Measurements from ENCODE around the gene AMDHD2. TPM values are rescaled to one million over a fixed set of nuclear protein-coding genes. Genes with fewer than 3 reads are reported as not detected.

AMDHD2 gene
- total and polyA plus RNA-seq, 2 of the 13 experiments (the other 11 are each of a cell fraction or from before 2014, with no cell fraction given): 33.5 to 39.1 TPM

DNA sequence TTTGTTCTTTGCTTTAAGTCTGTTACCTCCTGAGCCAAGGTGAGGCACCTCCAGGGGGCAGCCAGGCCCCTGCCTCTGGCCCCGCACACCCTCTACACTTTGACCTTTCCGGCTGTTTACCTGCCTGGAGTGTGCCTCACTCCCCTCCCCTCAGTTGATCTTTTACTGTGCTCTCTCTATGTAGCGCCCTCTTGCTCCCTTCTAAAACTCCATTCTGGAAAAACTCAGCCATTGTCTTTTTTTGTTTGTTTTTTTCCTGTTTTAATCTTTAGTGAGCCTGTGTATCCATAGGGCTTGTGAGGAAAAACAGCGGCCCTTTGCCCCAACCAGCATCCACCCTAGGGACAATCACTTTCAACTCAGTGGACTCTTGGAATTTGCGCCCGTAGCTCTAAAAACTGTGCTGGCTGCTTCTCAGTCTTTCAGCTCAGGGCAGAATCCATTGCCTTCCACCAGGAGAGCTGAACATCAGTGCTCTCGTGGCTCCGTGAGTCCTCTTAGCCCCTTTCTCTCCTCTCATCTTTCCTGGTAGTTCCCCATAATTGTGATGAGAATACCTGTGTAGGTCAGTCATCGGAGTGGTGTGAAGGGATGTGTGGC is 4.3 kb downstream of the AMDHD2 start (continued):
- TF ChIP-seq MLXIP (CRISPR knock-in tag; IDR thresholded peaks at IDR 0.05; ENCODE audit: borderline replicate concordance) (0 out of 2 replicates have a peak, but pooled peaks have one; percentile 4), ZNF431 (CRISPR knock-in tag; IDR thresholded peaks at IDR 0.05; ENCODE audit: borderline replicate concordance, low read depth) (peak; percentile 54; the same call in 1 of the 2 replicates), EP300 (IDR thresholded peaks at IDR 0.05; ENCODE audit: low read depth in 2 of 2, low read length in 2 of 2) (peak in 1 of 2 experiments; percentile 81; a peak in 2 of 4 replicates), EP300 (CRISPR knock-in tag; IDR thresholded peaks at IDR 0.05; ENCODE audit: borderline replicate concordance) (peak; percentile 77), KLF11 (CRISPR knock-in tag; IDR thresholded peaks at IDR 0.05) (no peak), RBM22 (optimal IDR thresholded peaks at IDR 0.05; ENCODE audit: low read length) (no peak), ZMAT3 (CRISPR knock-in tag; conservative IDR thresholded peaks at IDR 0.05) (peak; percentile 50; the same call in 1 of the 2 replicates), NFYB (CRISPR knock-in tag; IDR thresholded peaks at IDR 0.05) (no peak), IKZF5 (CRISPR knock-in tag; IDR thresholded peaks at IDR 0.05) (peak; percentile 76; the same call in 1 of the 2 replicates), ZNF816 (CRISPR knock-in tag; IDR thresholded peaks at IDR 0.05; ENCODE audit: borderline replicate concordance) (0 out of 2 replicates have a peak, but pooled peaks have one; percentile 25), SAP130 (CRISPR knock-in tag; IDR thresholded peaks at IDR 0.05; ENCODE audit: low read depth) (peak; percentile 93), SOX5 (CRISPR knock-in tag; IDR thresholded peaks at IDR 0.05; ENCODE audit: borderline replicate concordance) (peak; percentile 99), TOPORS (CRISPR knock-in tag; IDR thresholded peaks at IDR 0.05) (peak; percentile 9; the same call in 1 of the 2 replicates), SALL1 (CRISPR knock-in tag; IDR thresholded peaks at IDR 0.05) (peak; percentile 71), ZIK1 (CRISPR knock-in tag; IDR thresholded peaks at IDR 0.05; ENCODE audit: borderline replicate concordance, low read depth) (0 out of 2 replicates have a peak, but pooled peaks have one; percentile 8)
- TF ChIP-seq, protein P1, sequence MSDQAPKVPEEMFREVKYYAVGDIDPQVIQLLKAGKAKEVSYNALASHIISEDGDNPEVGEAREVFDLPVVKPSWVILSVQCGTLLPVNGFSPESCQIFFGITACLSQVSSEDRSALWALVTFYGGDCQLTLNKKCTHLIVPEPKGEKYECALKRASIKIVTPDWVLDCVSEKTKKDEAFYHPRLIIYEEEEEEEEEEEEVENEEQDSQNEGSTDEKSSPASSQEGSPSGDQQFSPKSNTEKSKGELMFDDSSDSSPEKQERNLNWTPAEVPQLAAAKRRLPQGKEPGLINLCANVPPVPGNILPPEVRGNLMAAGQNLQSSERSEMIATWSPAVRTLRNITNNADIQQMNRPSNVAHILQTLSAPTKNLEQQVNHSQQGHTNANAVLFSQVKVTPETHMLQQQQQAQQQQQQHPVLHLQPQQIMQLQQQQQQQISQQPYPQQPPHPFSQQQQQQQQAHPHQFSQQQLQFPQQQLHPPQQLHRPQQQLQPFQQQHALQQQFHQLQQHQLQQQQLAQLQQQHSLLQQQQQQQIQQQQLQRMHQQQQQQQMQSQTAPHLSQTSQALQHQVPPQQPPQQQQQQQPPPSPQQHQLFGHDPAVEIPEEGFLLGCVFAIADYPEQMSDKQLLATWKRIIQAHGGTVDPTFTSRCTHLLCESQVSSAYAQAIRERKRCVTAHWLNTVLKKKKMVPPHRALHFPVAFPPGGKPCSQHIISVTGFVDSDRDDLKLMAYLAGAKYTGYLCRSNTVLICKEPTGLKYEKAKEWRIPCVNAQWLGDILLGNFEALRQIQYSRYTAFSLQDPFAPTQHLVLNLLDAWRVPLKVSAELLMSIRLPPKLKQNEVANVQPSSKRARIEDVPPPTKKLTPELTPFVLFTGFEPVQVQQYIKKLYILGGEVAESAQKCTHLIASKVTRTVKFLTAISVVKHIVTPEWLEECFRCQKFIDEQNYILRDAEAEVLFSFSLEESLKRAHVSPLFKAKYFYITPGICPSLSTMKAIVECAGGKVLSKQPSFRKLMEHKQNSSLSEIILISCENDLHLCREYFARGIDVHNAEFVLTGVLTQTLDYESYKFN (CRISPR knock-in tag; conservative IDR thresholded peaks at IDR 0.05): peak; percentile 99
- TF ChIP-seq, protein P2, sequence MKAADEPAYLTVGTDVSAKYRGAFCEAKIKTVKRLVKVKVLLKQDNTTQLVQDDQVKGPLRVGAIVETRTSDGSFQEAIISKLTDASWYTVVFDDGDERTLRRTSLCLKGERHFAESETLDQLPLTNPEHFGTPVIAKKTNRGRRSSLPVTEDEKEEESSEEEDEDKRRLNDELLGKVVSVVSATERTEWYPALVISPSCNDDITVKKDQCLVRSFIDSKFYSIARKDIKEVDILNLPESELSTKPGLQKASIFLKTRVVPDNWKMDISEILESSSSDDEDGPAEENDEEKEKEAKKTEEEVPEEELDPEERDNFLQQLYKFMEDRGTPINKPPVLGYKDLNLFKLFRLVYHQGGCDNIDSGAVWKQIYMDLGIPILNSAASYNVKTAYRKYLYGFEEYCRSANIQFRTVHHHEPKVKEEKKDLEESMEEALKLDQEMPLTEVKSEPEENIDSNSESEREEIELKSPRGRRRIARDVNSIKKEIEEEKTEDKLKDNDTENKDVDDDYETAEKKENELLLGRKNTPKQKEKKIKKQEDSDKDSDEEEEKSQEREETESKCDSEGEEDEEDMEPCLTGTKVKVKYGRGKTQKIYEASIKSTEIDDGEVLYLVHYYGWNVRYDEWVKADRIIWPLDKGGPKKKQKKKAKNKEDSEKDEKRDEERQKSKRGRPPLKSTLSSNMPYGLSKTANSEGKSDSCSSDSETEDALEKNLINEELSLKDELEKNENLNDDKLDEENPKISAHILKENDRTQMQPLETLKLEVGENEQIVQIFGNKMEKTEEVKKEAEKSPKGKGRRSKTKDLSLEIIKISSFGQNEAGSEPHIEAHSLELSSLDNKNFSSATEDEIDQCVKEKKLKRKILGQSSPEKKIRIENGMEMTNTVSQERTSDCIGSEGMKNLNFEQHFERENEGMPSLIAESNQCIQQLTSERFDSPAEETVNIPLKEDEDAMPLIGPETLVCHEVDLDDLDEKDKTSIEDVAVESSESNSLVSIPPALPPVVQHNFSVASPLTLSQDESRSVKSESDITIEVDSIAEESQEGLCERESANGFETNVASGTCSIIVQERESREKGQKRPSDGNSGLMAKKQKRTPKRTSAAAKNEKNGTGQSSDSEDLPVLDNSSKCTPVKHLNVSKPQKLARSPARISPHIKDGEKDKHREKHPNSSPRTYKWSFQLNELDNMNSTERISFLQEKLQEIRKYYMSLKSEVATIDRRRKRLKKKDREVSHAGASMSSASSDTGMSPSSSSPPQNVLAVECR (CRISPR knock-in tag; IDR thresholded peaks at IDR 0.05; ENCODE audit: borderline replicate concordance): peak; percentile 84; the same call in 1 of the 2 replicates
